GM19452 (cell line): ENCODE measurements around the gene CDC42.

Experiments used
- ATAC-seq: cut with Tn5 transposase; IDR thresholded peaks from one replicate; pipeline ENCODE4 v1.9.1; 2021; ENCODE audit not compliant: unreplicated experiment

CDC42 gene

DNA sequence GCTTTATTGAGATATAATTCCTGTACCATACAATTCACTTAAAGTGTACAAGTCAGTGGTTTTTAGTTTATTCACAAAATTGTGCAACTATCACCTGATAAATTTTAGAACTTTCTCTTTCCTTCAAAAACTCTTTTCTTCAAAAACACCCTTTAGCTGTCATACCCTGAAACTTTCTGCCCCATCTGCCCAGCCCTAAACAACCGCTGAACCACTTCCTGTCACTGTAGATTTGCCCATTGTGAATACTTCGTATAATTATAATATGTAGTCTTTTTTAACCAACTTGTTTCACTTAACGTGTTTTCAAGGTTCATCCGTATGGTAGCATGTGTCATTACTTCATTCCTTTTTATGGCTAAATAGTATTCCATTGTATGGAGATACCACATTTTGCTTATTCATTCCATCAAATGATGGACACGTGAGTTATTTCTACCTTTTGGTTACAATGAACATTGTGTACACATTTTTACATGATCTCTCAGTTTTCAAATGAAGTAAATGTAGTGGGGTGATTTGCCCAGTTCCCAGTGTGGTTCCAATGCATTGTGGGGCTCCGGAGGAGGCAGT, 52.4 kb downstream of the CDC42 start:
- ATAC-seq = no peak

DNA sequence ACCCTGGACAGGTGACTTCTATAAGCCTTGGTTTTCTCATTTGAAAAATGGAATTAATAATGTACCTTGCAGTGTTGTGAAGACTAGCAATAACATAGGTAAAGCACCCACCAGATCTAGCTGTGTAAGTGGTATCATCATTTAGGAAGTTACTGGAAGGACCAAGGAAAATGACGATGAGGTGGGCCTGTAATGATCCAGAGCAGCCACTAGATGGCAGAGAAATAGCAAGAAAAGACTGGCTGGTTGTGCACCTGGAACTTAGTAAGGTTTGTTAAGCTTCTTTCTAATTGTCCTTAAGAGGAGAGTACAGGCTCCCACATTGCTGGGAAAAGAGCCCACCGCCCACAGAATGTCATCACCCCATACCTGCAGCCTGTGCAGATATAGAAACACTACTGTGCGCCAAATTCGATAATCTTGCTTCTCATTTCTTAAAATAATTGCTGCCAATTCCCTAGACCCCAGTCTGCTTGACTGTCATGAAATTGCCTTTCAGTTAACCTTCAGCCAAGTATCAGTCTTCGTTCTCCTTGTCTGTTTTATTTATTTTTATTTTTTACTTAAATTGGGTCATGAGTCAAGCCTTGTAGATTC, 53.2 kb downstream of the CDC42 start:
- ATAC-seq = no peak

DNA sequence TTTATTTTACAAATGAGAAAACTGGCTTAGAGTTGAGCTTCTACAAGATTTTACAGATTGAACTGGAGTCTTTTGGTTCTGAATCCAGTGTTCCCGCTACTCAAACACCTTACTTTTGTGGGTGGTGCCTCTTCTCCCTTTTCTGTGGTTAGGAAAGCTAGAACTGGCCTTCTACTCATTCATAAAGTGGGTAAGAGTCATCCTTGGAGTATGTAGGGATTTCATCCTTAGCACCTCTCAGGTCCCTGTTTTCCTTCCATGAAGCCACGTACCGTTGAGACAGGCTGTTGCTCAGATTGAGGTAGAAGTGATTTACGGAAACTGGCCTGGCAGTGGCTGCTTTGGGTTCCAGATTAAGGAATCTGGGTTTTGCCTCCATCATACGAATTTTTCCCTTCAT, 54.6 kb downstream of the CDC42 start:
- ATAC-seq = no peak

DNA sequence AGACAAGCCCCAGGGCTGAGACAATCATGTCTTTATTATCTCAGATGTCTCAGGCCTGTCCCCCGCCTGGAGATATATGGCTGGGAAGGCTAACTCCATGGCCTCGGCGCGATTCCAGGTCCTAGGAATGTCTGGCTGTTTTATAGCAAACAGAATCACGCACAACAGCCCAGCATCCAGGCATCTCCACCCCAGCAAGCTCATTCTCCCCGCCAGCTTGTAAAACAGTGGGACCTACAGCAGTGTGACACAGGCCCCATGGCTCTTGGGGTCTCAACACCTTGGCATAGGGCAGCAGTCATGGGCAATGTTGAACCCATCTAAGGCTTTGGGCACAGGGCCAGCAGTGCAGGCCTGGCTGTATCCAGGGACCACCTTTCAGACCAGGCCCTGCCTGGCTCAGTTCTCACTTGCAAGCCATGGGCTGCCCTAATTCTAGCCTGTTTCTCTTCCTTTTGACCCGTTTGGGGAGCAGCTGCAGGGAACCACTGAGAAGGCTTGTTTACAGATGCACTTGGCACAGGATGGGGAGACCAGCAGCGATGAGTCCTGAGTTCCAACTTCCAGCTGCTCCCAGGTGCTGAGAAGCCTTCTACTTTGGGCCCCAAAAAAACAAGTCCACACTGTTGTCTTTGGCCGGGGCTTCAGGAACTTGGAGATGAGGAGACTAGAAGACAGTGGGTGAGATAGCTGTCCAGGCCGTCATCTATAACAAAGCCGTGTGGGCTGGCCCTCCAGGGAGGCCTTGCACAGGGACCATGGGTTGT, 56.0 kb downstream of the CDC42 start:
- no peak for ATAC-seq

DNA sequence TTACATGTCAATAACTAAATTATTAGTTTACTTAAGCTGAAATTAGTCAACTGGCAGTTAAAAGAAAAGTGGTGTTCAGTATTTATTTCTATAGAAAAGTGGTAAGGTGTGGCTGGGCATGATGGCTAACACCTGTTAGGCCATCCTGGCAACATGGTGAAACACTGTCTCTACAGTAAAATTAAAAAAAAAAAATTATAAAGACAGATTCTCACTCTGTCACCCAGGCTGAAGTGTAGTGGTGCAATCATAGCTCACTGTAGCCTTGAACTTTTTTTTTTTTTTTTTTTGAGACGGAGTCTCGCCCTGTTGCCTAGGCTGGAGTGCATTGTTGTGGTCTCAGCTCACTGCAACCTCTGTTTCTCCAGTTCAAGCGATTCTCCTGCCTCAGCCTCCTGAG, 57.5 kb downstream of the CDC42 start:
- no peak for ATAC-seq

DNA sequence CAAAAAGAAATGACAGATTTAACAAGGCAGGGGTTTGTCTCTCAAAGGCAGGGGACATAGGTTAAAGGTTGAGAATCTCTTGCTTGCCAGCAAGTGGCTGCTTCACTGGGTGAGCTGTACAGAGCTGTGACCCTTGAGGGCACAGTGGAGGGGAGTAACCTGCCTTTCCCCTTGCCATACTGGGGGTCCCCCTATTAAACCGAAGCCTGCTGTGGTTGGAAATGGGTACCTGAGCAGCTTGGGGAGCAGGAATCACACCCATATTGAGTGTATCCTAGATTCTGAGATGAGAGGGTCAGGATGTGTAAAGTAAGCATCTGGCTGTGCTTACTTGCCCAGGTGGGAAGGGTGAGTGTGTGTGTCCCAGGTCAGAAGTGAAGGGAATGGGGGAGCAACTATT, 58.6 kb downstream of the CDC42 start:
- ATAC-seq = no peak

DNA sequence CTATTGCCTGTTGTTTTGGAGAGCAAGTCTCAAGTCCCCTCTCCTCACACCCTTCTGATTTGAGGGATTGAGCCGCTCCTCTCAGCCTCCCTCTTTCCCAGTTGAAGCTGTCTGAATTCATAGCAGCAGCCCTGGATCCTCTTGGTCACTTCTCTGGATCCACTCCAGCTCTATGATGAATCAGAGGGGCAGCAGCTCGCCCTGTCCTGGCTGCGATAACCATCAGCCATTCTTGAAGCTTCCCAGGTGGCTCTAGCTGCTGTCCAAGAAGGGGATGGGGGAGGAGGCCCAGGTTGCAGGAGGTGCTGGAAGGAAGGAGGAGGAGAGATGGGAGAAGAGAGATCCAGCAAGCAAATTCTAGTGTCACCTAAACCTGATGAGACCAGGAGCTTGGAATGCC, 59.1 kb downstream of the CDC42 start:
- ATAC-seq = no peak

DNA sequence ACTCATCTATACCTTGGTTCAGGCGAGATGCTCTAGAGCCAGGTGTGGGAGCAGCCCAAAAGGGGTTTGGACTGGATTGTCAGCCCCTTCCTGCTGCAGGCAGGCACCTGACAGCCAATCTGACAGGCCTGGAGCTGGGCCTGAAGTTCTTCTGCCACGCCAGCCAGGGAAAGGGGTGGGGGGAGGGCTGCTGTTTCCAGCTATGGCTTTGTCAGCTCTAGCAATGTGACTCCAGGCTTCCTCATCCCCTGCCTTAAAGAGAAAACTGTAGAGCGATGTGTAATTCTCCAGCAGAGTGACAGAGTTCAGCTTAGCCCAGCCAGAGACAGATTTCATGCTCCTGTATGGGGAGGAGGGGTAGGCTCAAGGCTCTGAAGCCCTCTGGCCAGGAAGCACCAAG, 60.0 kb downstream of the CDC42 start:
- no peak for ATAC-seq

DNA sequence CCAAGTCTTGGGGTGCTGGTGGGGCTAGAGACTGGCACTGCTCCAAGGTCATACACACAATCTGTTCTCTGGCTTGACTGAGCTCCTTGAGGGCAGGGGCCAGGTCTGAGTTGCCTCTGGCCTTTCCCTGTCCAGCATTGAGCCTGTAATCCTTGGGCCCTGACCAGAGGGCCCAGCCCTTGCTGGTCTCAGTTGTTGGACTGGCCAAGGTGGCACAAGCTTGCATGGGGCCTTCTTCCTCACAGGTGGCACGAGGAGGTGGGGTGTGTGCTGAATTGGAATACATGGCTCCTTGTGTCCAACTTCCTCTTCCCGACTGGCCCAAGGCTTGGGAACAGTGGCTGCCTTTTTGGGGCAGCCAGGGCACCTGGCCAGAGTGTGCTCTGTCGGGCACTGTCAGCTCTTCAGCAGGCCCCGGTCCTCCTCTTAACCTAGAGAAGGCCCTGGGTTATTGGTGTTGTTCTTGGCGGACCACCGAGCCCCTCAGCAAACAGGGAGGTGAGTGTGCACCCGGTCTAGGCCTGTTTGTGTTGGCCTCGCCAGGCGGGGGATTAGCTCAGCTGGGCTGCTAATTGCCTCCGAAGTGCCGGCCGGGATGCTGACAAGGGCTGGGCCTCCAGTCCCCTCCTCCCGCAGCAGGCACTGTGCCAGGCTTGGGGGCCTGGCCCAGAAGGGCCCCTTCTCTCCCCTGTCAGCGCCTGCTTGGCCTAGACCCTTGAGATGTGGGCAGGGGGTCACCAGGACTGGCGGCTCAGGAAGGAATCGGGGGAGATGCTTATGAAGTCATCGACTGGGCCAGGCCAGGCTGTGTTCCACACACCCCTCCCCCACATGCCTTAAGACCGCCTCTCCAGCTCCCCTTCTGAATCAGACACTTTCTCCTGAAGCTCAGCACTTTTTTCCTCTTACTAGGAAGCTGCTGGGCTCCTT, 61.8 kb downstream of the CDC42 start:
- ATAC-seq = no peak

DNA sequence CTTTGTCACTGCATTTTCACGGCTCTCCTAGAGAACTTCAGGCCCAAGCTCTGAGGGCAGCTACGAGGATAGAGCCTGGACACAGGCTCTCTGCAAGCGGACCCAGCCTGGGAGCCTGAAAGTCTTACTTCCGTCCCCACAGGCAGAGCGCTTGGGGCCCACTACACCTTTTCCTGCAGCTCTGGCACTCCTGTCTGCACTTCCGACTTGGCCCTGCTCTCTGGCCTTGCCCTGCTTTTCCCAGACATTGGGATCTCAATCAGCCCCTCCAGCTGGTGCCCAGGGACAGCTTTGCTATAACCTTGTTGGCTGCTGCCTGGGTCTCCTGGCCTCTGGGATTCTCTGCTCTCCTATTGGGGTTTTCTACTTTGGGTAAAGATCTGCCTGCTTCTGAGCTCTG, 62.8 kb downstream of the CDC42 start:
- no peak for ATAC-seq

DNA sequence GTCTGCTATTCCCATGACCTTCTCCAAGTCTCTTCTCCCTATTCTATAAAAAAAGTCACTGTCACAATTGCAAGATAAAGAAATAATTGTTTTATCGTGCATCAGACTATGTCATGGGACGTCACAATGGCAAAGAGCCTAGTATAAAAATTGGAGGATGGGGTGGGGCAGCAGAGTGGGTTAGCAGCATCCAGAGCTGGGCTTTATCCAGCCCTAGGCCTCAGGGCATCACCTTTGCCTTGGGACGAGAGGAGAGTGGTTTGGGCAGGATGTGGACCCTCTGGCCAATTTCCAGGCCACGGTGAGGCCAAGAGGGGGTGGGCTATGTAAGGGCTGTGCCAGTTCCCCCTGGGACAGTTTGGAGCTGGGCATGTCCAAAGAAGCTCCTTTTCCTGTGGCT, 64.7 kb downstream of the CDC42 start:
- ATAC-seq = no peak

DNA sequence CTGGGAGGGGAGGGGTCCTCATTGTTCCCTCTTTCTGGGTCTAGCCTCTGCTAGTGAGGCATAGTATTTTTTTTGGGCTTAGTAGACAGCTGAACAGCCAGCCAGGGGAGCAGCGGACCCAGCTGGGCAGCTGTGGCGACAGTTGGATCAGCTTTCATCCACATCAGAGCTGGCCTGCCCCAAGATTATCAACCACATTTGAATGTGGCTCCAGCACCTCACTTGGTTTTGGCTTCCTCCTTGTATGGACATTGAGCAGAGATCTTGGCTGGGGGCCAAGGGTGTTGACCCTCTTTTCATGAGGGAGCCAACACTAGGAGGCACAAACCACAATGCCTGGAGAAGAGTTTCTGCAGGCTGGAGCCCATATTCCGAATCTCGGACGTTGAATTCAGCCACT, 65.3 kb downstream of the CDC42 start:
- no peak for ATAC-seq

DNA sequence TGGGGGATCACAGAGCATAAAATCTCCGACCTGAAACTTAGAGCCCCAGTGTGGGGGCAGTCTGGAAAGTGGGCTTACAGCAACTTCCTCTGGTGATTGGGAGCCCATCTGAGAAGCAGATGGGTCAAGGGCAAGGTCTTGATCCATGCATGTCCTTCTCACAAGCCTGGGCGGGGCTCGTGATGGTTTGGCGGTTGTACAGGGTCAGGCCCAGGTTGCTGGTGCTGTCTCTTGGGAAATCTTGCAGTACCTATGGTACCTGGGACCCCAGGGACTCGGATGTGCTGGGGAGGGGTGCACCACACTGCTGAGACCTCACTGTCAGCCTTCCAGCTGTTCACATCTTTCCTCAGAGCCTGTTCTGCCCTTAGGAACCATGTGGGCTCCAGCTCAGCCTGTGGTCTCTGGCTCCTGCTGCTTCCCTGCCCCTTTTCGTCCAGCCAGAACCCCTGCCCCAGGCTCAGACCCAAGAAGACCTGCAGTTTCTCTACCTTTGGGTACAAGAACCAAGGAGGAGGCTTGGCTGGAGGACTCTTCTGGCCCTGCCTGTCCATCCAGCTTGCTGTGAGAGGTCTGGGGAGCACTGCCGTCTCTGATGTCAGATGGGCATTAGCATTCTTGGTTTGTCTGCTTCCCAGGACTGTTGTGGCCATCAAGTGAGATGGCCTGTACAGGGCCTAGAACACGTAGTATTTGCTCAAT, 65.9 kb downstream of the CDC42 start:
- ATAC-seq = no peak

DNA sequence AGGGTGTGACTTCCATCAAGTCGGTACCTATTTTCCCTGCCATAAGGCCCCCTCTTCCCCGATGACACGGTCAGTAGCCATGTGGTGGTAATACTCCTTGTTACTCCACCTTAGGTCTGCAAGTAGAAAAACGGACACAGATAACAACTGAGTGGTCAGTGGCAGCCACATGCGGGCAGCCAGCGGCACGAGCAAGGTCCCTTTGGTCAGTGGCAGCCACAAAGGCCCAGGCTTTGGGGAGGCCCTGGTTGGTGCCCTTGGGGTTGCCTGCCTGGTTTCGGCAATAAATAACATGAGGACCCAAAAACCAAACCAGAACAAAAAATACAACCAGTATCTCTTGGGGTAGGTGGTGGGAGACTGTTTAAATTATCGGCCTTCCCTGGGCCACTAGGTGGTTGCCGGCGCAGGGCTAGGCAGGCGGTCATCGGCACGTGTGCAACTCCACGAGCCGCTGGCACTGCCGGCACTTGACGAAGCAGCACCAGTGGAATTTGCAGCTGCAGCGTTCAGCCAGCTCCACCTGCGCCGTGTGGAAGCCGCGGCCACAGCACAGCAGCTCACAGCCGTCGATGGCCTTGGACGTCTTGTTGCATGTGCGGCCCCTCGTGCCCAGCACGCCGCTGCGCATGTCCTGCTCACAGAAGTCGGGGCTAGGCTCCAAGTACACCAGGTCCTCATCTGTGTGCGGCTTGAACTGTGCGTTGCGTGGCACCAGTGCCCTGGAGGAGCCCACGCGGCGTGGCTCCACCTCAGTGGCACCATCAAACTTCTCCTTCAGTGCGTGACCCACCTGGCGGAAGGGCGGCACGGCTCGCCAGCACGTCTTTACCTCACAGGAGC, 67.3 kb downstream of the CDC42 start:
- no peak for ATAC-seq

DNA sequence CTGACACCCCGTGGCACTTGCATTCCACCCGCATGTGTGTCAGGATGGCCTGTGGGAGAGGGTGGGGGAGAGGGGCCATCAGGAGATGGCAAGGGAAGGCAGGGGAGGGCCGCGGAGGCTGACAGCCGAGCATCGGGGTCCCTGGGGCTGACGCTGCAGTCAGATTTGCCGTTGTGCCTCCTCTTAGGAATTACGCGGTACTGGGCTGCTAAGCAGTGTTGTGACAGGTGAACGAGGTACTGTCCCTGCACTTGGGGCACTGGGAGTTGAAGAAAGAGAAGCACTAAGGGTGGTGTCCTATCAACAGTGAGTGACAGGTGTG, 67.9 kb downstream of the CDC42 start:
- no peak for ATAC-seq

DNA sequence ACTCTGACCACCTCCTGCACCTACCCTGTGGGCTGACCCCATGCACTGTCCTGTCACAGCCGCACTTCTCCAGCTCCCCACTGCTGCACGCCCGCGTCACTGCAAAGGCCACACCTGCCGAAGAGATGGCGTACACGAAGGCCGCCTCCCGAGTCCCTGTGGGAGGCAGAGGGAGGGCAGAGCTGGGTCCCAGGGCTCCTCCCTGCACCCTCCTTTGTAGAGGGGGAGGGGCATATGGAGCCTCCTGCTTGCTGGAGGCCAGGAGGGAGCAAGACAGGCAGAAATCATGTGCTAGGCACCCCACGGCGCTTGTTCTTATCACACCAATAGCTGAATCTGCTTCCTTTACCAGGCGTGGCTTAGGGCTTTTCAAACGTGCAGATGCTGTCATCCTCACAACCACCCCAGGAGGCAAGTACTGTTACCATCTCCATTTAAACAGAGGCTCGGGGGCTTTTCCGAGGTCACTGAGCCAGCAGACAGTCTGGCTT, 69.0 kb downstream of the CDC42 start:
- no peak for ATAC-seq

DNA sequence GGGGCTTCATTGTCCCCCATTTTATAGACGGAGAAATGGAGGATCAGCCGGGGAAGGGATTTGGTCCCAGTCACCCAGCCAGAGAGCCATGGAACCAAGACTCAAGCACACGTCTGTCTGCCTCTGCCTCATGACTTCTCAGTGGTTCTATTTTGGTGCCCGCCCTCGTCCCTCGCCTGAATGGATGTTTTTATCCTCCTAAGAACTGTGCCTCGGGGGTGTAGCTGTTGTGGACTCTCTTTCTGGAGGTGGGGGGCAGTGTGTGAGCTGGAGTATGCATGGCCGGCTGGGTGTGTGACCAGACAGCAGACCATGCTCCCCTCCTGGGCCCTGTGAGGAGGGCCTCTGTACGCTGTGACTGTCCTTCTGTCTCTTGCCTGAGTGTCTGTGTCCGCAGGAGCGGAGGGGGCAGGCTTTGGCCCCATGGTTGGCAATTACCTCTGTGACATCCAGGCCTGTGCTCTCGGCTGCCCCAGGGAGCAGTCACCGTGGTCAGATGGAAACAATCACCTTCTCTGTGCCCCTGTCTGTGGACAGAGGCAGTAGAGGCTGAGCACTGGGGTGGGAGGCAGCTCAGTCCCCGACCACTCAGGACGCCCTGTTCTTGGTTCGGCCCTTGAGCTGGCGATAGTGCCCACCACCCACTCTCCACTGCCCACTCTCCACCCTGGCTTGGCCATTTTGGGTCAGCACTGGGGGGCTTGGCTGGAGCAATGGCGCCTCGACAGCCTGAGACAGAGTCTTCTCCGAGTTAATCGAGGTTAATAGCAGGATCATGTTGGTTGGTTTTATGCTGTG, 70.0 kb downstream of the CDC42 start:
- ATAC-seq = no peak

DNA sequence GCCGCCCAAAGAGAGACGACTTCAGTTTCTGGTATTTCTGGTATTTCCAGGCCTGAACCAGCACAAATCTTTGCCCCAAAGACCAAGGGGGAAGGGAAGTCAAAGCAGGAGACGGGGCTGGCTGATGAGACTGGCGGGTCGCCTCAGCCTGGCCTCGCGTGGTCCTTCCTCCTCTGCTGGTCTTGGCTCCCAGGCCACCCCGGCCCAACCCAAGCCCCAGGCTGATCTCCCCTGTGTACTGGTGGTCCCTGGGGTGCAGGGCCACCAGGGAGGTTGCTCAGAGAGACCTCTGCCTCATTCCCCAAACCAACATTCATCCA, 70.5 kb downstream of the CDC42 start:
- no peak for ATAC-seq

DNA sequence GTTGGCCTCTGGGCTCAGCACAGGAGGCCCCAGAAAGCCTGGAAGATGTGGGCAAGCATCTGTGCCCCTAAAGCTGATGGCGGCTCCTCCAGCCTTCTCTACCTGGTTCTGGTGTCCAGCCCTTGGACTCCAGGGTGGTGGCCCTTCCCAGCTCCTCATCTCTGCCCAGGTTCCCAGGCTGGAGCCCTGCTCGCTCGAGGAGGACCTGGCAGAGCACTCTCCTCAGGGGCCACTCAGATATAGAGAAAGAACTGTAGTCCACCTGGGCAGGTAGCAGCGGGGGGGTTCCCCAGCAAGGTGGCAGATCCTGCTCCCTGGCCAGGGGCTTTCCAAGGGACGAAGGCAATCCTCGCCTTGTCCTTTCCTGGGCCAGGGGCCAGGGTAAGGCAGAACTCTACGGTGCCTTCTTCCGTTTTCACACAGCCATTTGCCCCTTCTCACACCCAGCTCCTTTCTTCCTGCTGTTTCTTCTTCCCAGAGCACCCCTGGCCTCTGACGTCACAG, 71.4 kb downstream of the CDC42 start:
- ATAC-seq = no peak
